Coronary artery (tissue), 2 donors: Measurements from ENCODE around the gene TMEM202.
A peak's percentile ranks its signal among the peaks of the same experiment; 100 is the strongest.

ENCODE experiments used
- DNase-seq: peaks from one replicate; pipeline ENCODE4 v3.0.0-alpha.2; 2017; ENCODE audit warnings: low spot score
- H3K27ac ChIP-seq, 2 donors: fragments of 200-600 bp; sonication (generic); one replicate each; pipeline ENCODE4 v1.5.1; 2016 to 2019
- H3K4me3 ChIP-seq: fragments of 200-600 bp; sonication (generic); 2 replicates; pipeline ENCODE4 v1.5.1; 2016; ENCODE audit warnings: mild to moderate bottlenecking, moderate library complexity
- CTCF ChIP-seq: fragments of 200-600 bp; sonication (generic); IDR thresholded peaks from one replicate; pipeline ENCODE4 v1.5.1; 2019; ENCODE audit warnings: antibody characterized with exemption

The TMEM202 gene

GRCh38 chr15:72397796-72398588, at the start of gene TMEM202:
TSS of gene TMEM202 (plus strand) at chr15:72398305. CDS start at chr15:72398327, 22 bp downstream.
- TF ChIP-seq CTCF: no peak
- no peak for DNase-seq
- Histone ChIP-seq H3K4me3 (no peak within 1 kb of the TSS), H3K27ac (no peak within 1 kb of the TSS)

- Histone ChIP-seq H3K4me3 (no peak overlapping the region), H3K27ac (no peak overlapping the region)
- no peak for DNase-seq
- no peak for TF ChIP-seq CTCF
Measured at GRCh38 chr15:72353266-72353665, 44.8 kb upstream of the TMEM202 start.

- no peak for TF ChIP-seq CTCF
- H3K27ac ChIP-seq: no peak overlapping the region
Measured at GRCh38 chr15:72354496-72354895, 43.6 kb upstream of the TMEM202 start.

GRCh38 chr15:72358121-72358520, 40.0 kb upstream of the TMEM202 start:
- TF ChIP-seq CTCF: no peak
- DNase-seq: no peak
- Histone ChIP-seq H3K4me3 (no peak overlapping the region), H3K27ac (no peak overlapping the region)

More at GRCh38 chr15:72354496-72354895, 43.6 kb upstream of the TMEM202 start:
- no peak for DNase-seq
- H3K4me3 ChIP-seq: no peak overlapping the region

GRCh38 chr15:72358650-72359171, 39.4 kb upstream of the TMEM202 start:
- no peak for TF ChIP-seq CTCF
- H3K27ac ChIP-seq: peak overlapping the region in 1 of 2 donors; percentile 3
- no peak overlapping the region for H3K4me3 ChIP-seq
- no peak for DNase-seq

- Histone ChIP-seq H3K27ac (no peak overlapping the region), H3K4me3 (no peak overlapping the region)
- no peak for TF ChIP-seq CTCF
- no peak for DNase-seq
Measured at GRCh38 chr15:72361176-72361575, 36.9 kb upstream of the TMEM202 start.

- no peak overlapping the region for H3K4me3 ChIP-seq
- no peak overlapping the region for H3K27ac ChIP-seq
- no peak for TF ChIP-seq CTCF
- DNase-seq: no peak
Measured at GRCh38 chr15:72365844-72366243, 32.3 kb upstream of the TMEM202 start.
